K562 (cell line): ENCODE results near the gene JPT1. TPM values are rescaled to one million over a fixed set of nuclear protein-coding genes. Genes with fewer than 3 reads are reported as not detected.
"Not testable (repeated sequence)": the region's sequence is repeated elsewhere in the genome, so short reads cannot be mapped to it uniquely, and the experiment has no call there.

Source experiments
- ATAC-seq: fragments of 200-7000 bp; cut with Tn5 transposase; 3 replicates; pipeline ENCODE4 v1.9.1; 2020; ENCODE audit warnings: moderate library complexity
- BruUV-seq: library from RNA; stranded (reverse); fragments of 400-500 nt; replicated peaks from 2 replicates; lab custom pipeline; 2021; lab: Mats Ljungman, UMichigan
- CTCF ChIA-PET: fragments of 300-600 bp; formaldehyde crosslinking; extraction: SDS; loops from one replicate; lab custom pipeline; 2021; ENCODE audit warnings: low intra/inter-chr PET ratio; lab: Yijun Ruan, JAX
- POLR2A ChIA-PET: fragments of 300-600, 350-650 bp; sonication (Branson Sonifier 250); formaldehyde crosslinking; extraction: SDS; loops from one replicate; lab custom pipeline; 2021; ENCODE audit warnings: antibody characterized with exemption, inconsistent platforms; lab: Yijun Ruan, JAX
- DNase-seq, 4 experiments: peaks; one replicate each; pipeline versions ENCODE4 v3.0.0 to v3.0.0-alpha.2; 2011 to 2018; ENCODE audit warnings: low spot score in 3 of 4, mixed read lengths in 3 of 4; ENCODE audit errors: extremely low read depth in 1 of 4
- FAIRE-seq: peaks from 2 replicates; lab custom pipeline; 2011; peaks lifted over from hg19 to GRCh38; lab: Jason Lieb, UNC
- H2AFZ ChIP-seq: 2 replicates; pipeline ENCODE4 v1.6.0; 2011; ENCODE audit warnings: low read depth, low read length, control low read depth, inconsistent platforms
- H3K27ac ChIP-seq: fragments of 200-600 bp; 3 replicates; pipeline ENCODE4 v1.8.0; 2011; ENCODE audit warnings: low read depth, mild to moderate bottlenecking, control low read depth, inconsistent platforms, low read length, moderate library complexity, mixed read lengths; ENCODE audit errors: extremely low read depth
- H3K27me3 ChIP-seq, 2 experiments: fragments of 300-600 bp in 1 of 2; 2 replicates in 1 of 2; 3 replicates in 1 of 2; pipeline versions ENCODE4 v1.6.0 to v1.8.0; 2011; ENCODE audit warnings: inconsistent platforms in 2 of 2, low read length in 2 of 2, mild to moderate bottlenecking in 1 of 2, mixed read lengths in 1 of 2, moderate library complexity in 1 of 2; ENCODE audit not compliant: control insufficient read depth in 2 of 2, insufficient read depth in 2 of 2
- H3K36me3 ChIP-seq: fragments of 300-600 bp; 3 replicates; pipeline ENCODE4 v1.8.0; 2011; ENCODE audit warnings: mild to moderate bottlenecking, low read length, inconsistent platforms; ENCODE audit not compliant: control insufficient read depth, insufficient read depth
- H3K4me1 ChIP-seq, 2 experiments: fragments of 200-600 bp in 1 of 2; replicated peaks in 1 of 2; 2 replicates in 1 of 2; 3 replicates in 1 of 2; pipeline versions ENCODE4 v1.5.1 to v1.8.0; 2011; ENCODE audit warnings: inconsistent platforms in 2 of 2, low read length in 2 of 2, mild to moderate bottlenecking in 1 of 2, mixed read lengths in 1 of 2, moderate library complexity in 1 of 2; ENCODE audit not compliant: control insufficient read depth in 2 of 2, insufficient read depth in 2 of 2
- H3K4me2 ChIP-seq: 2 replicates; pipeline ENCODE4 v1.6.1; 2011; ENCODE audit warnings: low read length, control low read depth, inconsistent platforms, mixed read lengths; ENCODE audit not compliant: insufficient read depth
- H3K4me3 ChIP-seq: fragments of 200-600 bp; sonication (generic), shearing (Covaris generic); 2 replicates; pipeline ENCODE4 v1.5.1; 2016; ENCODE audit warnings: control low read depth, inconsistent platforms
- H3K79me2 ChIP-seq: fragments of 200-600 bp; 3 replicates; pipeline ENCODE4 v1.8.0; 2011; ENCODE audit warnings: low read length, inconsistent platforms; ENCODE audit not compliant: control insufficient read depth, insufficient read depth
- H3K9ac ChIP-seq, 2 experiments: 2 replicates each; pipeline versions ENCODE4 v1.6.0 to v1.6.1; 2011; ENCODE audit warnings: low read depth in 2 of 2, low read length in 2 of 2, control low read depth in 1 of 2, inconsistent platforms in 1 of 2, mild to moderate bottlenecking in 1 of 2, mixed read lengths in 1 of 2; ENCODE audit not compliant: insufficient read depth in 1 of 2
- H3K9me1 ChIP-seq: one replicate; pipeline ENCODE4 v1.6.0; 2011; ENCODE audit warnings: inconsistent platforms, mild to moderate bottlenecking, low read length, moderate library complexity; ENCODE audit not compliant: control insufficient read depth, insufficient read depth
- H3K9me3 ChIP-seq: replicated peaks from 2 replicates; pipeline ENCODE4 v1.5.1; 2011; ENCODE audit warnings: low read depth, low read length, inconsistent platforms; ENCODE audit not compliant: control insufficient read depth, insufficient read depth
- H4K20me1 ChIP-seq: replicated peaks from 2 replicates; pipeline ENCODE4 v1.6.1; 2011; ENCODE audit warnings: low read length, inconsistent platforms, mixed read lengths; ENCODE audit not compliant: control insufficient read depth, insufficient read depth
- CEBPB ChIP-seq: fragments of 450-650 bp; IDR thresholded peaks from 2 replicates; pipeline ENCODE4 v1.6.1; 2016; ENCODE audit warnings: missing genetic modification characterization, missing compliant biosample characterization
- CEBPG ChIP-seq, 3 experiments: fragments of 200-800 bp in 1 of 3; sonication (Bioruptor generic) in 1 of 3; sonication (generic) in 1 of 3; formaldehyde crosslinking in 1 of 3; IDR thresholded peaks in 2 of 3; conservative IDR thresholded peaks in 1 of 3; 2 replicates each; pipeline versions ENCODE4 v1.6.1 to v1.8.0; 2016 to 2022; ENCODE audit warnings: missing compliant biosample characterization in 2 of 3, missing genetic modification characterization in 2 of 3, mild to moderate bottlenecking in 1 of 3, missing genetic modification reagents in 1 of 3
- WGBS: fragments of 100-300 bp; shearing (Covaris generic); methylation state at CpG from one replicate; pipeline ENCODE4 v1.1.6; 2016; ENCODE audit warnings: low coverage, mixed read lengths; ENCODE audit not compliant: insufficient coverage; ENCODE audit errors: missing lambda C conversion rate; 5-methylcytosine and 5-hydroxymethylcytosine counted together
- in situ Hi-C: fragments of 300-500 bp; cut with MboI; formaldehyde crosslinking; loops from 4 replicates; pipeline ENCODE4 v1.15.0; 2018; ENCODE audit warnings: inconsistent platforms, mixed read lengths
- intact Hi-C: fragments of 100-400 bp; cut with micrococcal nuclease; formaldehyde crosslinking; loops from 2 replicates; pipeline ENCODE4 v1.14.2; 2022
- polyA plus RNA-seq, 8 experiments: library from polyadenylated mRNA; depleted of rRNA in 4 of 8; stranded (reverse) in 5 of 8; unstranded in 3 of 8; fragments of >200 nt; fragmentation: Nextera tagmentation in 2 of 8; fragmentation: Illumina TruSeq in 1 of 8; extraction: Ambion mirVana in 2 of 8; extraction: Trizol in 1 of 8; gene quantifications; 2 replicates each; pipeline versions ENCODE4 v1.2.1 to v1.2.3, GENCODE V29; 2011 to 2014; ENCODE audit warnings: inconsistent platforms in 1 of 8, missing spikeins in 1 of 8
- total RNA-seq, 7 experiments: library from RNA; depleted of rRNA in 6 of 7; stranded (reverse); fragments of >200 nt in 6 of 7; fragmentation: Illumina TruSeq in 2 of 7; extraction: Trizol in 2 of 7; gene quantifications; 2 replicates each; pipeline versions ENCODE4 v1.2.1 to v1.2.3, GENCODE V29; 2011 to 2021; ENCODE audit warnings: low replicate concordance in 1 of 7
- TF ChIP-seq, protein P1 (sequence below), 2 experiments: fragments of 450-650 bp in 1 of 2; sonication (generic) in 1 of 2; formaldehyde crosslinking in 1 of 2; IDR thresholded peaks in 1 of 2; conservative IDR thresholded peaks in 1 of 2; 2 replicates each; pipeline versions ENCODE4 v1.6.1 to v1.8.1; 2016 to 2023; ENCODE audit warnings: mild to moderate bottlenecking in 2 of 2, moderate library complexity in 2 of 2, inconsistent platforms in 1 of 2, missing genetic modification reagents in 1 of 2

The JPT1 gene
- total and polyA plus RNA-seq, 9 of the 15 experiments (the other 6 are each of a cell fraction or from before 2014, with no cell fraction given), result 56.7 to 292 (median 144) TPM

DNA sequence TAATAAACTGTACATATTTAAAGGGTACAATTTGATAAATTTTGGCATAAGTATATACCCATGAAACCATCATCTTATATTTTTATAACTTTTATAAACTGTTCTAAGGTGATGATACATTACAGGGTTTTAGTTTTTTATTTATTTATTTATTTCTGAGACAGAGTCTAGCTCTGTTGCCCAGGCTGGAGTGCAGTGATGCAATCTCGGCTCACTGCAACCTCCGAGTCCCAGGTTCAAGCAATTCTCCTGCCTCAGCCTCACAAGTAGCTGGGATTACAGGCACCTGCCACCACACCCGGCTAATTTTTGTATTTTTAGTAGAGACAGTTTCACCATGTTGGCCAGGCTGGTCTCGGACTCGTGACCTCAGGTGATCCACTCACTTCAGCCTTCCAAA is 26.4 kb downstream of the JPT1 start:
- H3K4me3 ChIP-seq; intact Hi-C loops; ATAC-seq; H3K9me3 ChIP-seq; H4K20me1 ChIP-seq; H3K9me1 ChIP-seq; DNase-seq; TF ChIP-seq CEBPG (CRISPR knock-in tag; IDR thresholded peaks at IDR 0.05): not testable (repeated sequence)
- WGBS, result 89% methylated on average over 5 of the region's 5 CpGs
- POLR2A ChIA-PET, result interaction anchor here (0.6 to 7.6 kb wide), 7 partner anchors 11 to 122 kb away, joined by 3 to 58 read pairs (median 4); partner anchors contain the start of gene JPT1
- TF ChIP-seq CEBPB, result peak; percentile 53; the same call in 1 of the 2 replicates
- TF ChIP-seq CEBPG (tag; conservative IDR thresholded peaks at IDR 0.05 in 1 of 2, IDR thresholded peaks at IDR 0.05 in 1 of 2), result 0 out of 4 replicates have a peak, but pooled peaks have one; percentile 20 to 28
- TF ChIP-seq, protein P1, sequence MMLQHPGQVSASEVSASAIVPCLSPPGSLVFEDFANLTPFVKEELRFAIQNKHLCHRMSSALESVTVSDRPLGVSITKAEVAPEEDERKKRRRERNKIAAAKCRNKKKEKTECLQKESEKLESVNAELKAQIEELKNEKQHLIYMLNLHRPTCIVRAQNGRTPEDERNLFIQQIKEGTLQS (IDR thresholded peaks at IDR 0.05), result peak; percentile 59
- TF ChIP-seq, protein P1 (CRISPR knock-in tag; conservative IDR thresholded peaks at IDR 0.05), result not testable (repeated sequence)
- TF ChIP-seq, all 486 proteins: peak for 3; not testable (repeated sequence) for 483
- Histone ChIP-seq H3K79me2 (peaks cover 46% of the 10 kb centered on the region), H3K36me3 (peaks cover 25% of the 10 kb centered on the region; the same call in 2 of the 3 replicates), H3K4me1 (peaks cover 27 to 49% of the 10 kb centered on the region in 2 experiments)
- CTCF ChIA-PET, BruUV-seq, H3K27ac ChIP-seq, FAIRE-seq, H3K4me2 ChIP-seq, H3K9ac ChIP-seq, in situ Hi-C loops, H3K27me3 ChIP-seq, H2AFZ ChIP-seq: not testable (repeated sequence)
